Femur (tissue), 1 donor: Measurements from ENCODE around the gene TNC.

Experiments
- DNase-seq: peaks from one replicate; pipeline ENCODE4 v3.0.0-alpha.2; 2017

The TNC gene

GRCh38 chr9:115039516-115040120, 78.3 kb downstream of the TNC start:
- no peak for DNase-seq

GRCh38 chr9:115038178-115038577, 79.8 kb downstream of the TNC start:
- DNase-seq = peak; percentile 42

- no peak for DNase-seq
Observed at GRCh38 chr9:115036691-115037090, 81.3 kb downstream of the TNC start.

GRCh38 chr9:115035841-115036612, 81.9 kb downstream of the TNC start:
- peak; percentile 46 for DNase-seq

- no peak for DNase-seq
Observed at GRCh38 chr9:115034801-115035200, 83.2 kb downstream of the TNC start.

GRCh38 chr9:115033800-115034199, 84.2 kb downstream of the TNC start:
- no peak for DNase-seq

- no peak for DNase-seq
Observed at GRCh38 chr9:115032296-115032695, 85.7 kb downstream of the TNC start.

GRCh38 chr9:115030006-115030405, 88.0 kb downstream of the TNC start:
- no peak for DNase-seq

- no peak for DNase-seq
Observed at GRCh38 chr9:115025721-115026120, 92.2 kb downstream of the TNC start.

- no peak for DNase-seq
Observed at GRCh38 chr9:115024925-115025535, 92.9 kb downstream of the TNC start.

- no peak for DNase-seq
Observed at GRCh38 chr9:115022760-115023434, 95.1 kb downstream of the TNC start.

GRCh38 chr9:115018547-115019435, 99.2 kb downstream of the TNC start:
- no peak for DNase-seq

GRCh38 chr9:115016344-115016743, 101.6 kb downstream of the TNC start:
- DNase-seq = no peak

- DNase-seq = no peak
Observed at GRCh38 chr9:115015018-115015635, 102.8 kb downstream of the TNC start.

GRCh38 chr9:115014438-115014837, 103.5 kb downstream of the TNC start:
- DNase-seq = no peak

GRCh38 chr9:115013998-115014397, 104.0 kb downstream of the TNC start:
- peak; percentile 81 for DNase-seq

- no peak for DNase-seq
Observed at GRCh38 chr9:115012486-115012885, 105.5 kb downstream of the TNC start.

GRCh38 chr9:115010874-115011273, 107.1 kb downstream of the TNC start:
- DNase-seq = no peak

GRCh38 chr9:115008536-115009270, 109.3 kb downstream of the TNC start:
- peak; percentile 39 for DNase-seq

GRCh38 chr9:115006660-115007059, 111.3 kb downstream of the TNC start:
- no peak for DNase-seq

- no peak for DNase-seq
Observed at GRCh38 chr9:115005322-115005721, 112.6 kb downstream of the TNC start.
